ENCODE data around the gene GIPC2.
"Not testable (repeated sequence)": the region's sequence is repeated elsewhere in the genome, so short reads cannot be mapped to it uniquely, and the experiment has no call there.

The GIPC2 gene

GRCh38 chr1:78038071-78038470, 7.7 kb upstream of the GIPC2 start:
- DNase-seq (ENCODE audit: low read depth): no peak

GRCh38 chr1:78038491-78038939, 7.3 kb upstream of the GIPC2 start:
- no peak for DNase-seq (ENCODE audit: low read depth)

- DNase-seq (ENCODE audit: low read depth): no peak
Observed at GRCh38 chr1:78040484-78041089, 5.2 kb upstream of the GIPC2 start.

- DNase-seq (ENCODE audit: low read depth): no peak
Observed at GRCh38 chr1:78043436-78043835, 2.3 kb upstream of the GIPC2 start.

GRCh38 chr1:78044796-78045562, 787 bp upstream of the GIPC2 start:
- DNase-seq (ENCODE audit: low read depth): no peak

- no peak for DNase-seq (ENCODE audit: low read depth)
Observed at GRCh38 chr1:78045563-78045925, 222 bp upstream of the GIPC2 start.

- no peak for DNase-seq (ENCODE audit: low read depth)
Observed at GRCh38 chr1:78047106-78047505, 1.3 kb downstream of the GIPC2 start.

GRCh38 chr1:78047631-78048030, 1.9 kb downstream of the GIPC2 start:
- no peak for DNase-seq (ENCODE audit: low read depth)

- no peak for DNase-seq (ENCODE audit: low read depth)
Observed at GRCh38 chr1:78048446-78048845, 2.7 kb downstream of the GIPC2 start.

- DNase-seq (ENCODE audit: low read depth): no peak
Observed at GRCh38 chr1:78049396-78049795, 3.6 kb downstream of the GIPC2 start.

- DNase-seq (ENCODE audit: low read depth): no peak
Observed at GRCh38 chr1:78051005-78051404, 5.2 kb downstream of the GIPC2 start.

GRCh38 chr1:78052685-78053405, 7.1 kb downstream of the GIPC2 start:
- DNase-seq (ENCODE audit: low read depth): no peak

- no peak for DNase-seq (ENCODE audit: low read depth)
Observed at GRCh38 chr1:78053498-78053897, 7.7 kb downstream of the GIPC2 start.

- no peak for DNase-seq (ENCODE audit: low read depth)
Observed at GRCh38 chr1:78054559-78054958, 8.8 kb downstream of the GIPC2 start.

GRCh38 chr1:78054972-78055371, 9.2 kb downstream of the GIPC2 start:
- no peak for DNase-seq (ENCODE audit: low read depth)

- no peak for DNase-seq (ENCODE audit: low read depth)
Observed at GRCh38 chr1:78055565-78056132, 9.9 kb downstream of the GIPC2 start.

- no peak for DNase-seq (ENCODE audit: low read depth)
Observed at GRCh38 chr1:78058670-78059069, 12.9 kb downstream of the GIPC2 start.

GRCh38 chr1:78060857-78061563, 15.2 kb downstream of the GIPC2 start:
- DNase-seq (ENCODE audit: low read depth): peak; percentile 34

GRCh38 chr1:78061825-78062523, 16.2 kb downstream of the GIPC2 start:
- peak; percentile 92 for DNase-seq (ENCODE audit: low read depth)

GRCh38 chr1:78064886-78065285, 19.1 kb downstream of the GIPC2 start:
- not testable (repeated sequence) for DNase-seq (ENCODE audit: low read depth)

- no peak for DNase-seq (ENCODE audit: low read depth)
Observed at GRCh38 chr1:78068681-78069283, 23.0 kb downstream of the GIPC2 start.
